Measurements from ENCODE around the gene GEN1.

GEN1 gene

GRCh38 chr2:17791121-17791816 lies 37.3 kb downstream of the GEN1 start:
- DNase-seq (ENCODE audit: low spot score in 2 of 2) (no peak), ATAC-seq (replicated peaks; ENCODE audit: extremely low read depth, poor library complexity, severe bottlenecking) (no peak)
- H3K36me3 Mint-ChIP-seq (ENCODE audit: insufficient read depth), result no peaks in the 10 kb centered on the region

GRCh38 chr2:17791817-17792130 lies 37.8 kb downstream of the GEN1 start:
- ATAC-seq (replicated peaks; ENCODE audit: extremely low read depth, poor library complexity, severe bottlenecking) (no peak), DNase-seq (ENCODE audit: low spot score in 2 of 2) (no peak)
- no peaks in the 10 kb centered on the region for H3K4me1 Mint-ChIP-seq
- peaks cover 58% of the 10 kb centered on the region for H3K27me3 Mint-ChIP-seq
- no peak overlapping the region for H3K4me3 Mint-ChIP-seq
- no peak overlapping the region for H3K27ac Mint-ChIP-seq (ENCODE audit: low read depth)
- no peaks in the 10 kb centered on the region for H3K9me3 Mint-ChIP-seq
- no peaks in the 10 kb centered on the region for H3K36me3 Mint-ChIP-seq (ENCODE audit: insufficient read depth)

More at GRCh38 chr2:17791121-17791816, 37.3 kb downstream of the GEN1 start:
- H3K27me3 Mint-ChIP-seq, result peaks cover 53% of the 10 kb centered on the region
- H3K27ac Mint-ChIP-seq (ENCODE audit: low read depth), result no peak overlapping the region
- no peaks in the 10 kb centered on the region for H3K4me1 Mint-ChIP-seq
- no peaks in the 10 kb centered on the region for H3K9me3 Mint-ChIP-seq
- no peak overlapping the region for H3K4me3 Mint-ChIP-seq

- H3K4me1 Mint-ChIP-seq, result no peaks in the 10 kb centered on the region
- no peak for ATAC-seq (replicated peaks; ENCODE audit: extremely low read depth, poor library complexity, severe bottlenecking)
- H3K27ac Mint-ChIP-seq (ENCODE audit: low read depth), result no peak overlapping the region
- no peaks in the 10 kb centered on the region for H3K36me3 Mint-ChIP-seq (ENCODE audit: insufficient read depth)
- DNase-seq (ENCODE audit: low spot score in 2 of 2), result no peak
- H3K9me3 Mint-ChIP-seq, result no peaks in the 10 kb centered on the region
- peaks cover 64% of the 10 kb centered on the region for H3K27me3 Mint-ChIP-seq
- no peak overlapping the region for H3K4me3 Mint-ChIP-seq
Observed at GRCh38 chr2:17792515-17792914, 38.6 kb downstream of the GEN1 start.

GRCh38 chr2:17793296-17793695 lies 39.4 kb downstream of the GEN1 start:
- no peak overlapping the region for H3K4me3 Mint-ChIP-seq
- peaks cover 70% of the 10 kb centered on the region for H3K27me3 Mint-ChIP-seq
- no peak overlapping the region for H3K27ac Mint-ChIP-seq (ENCODE audit: low read depth)
- no peaks in the 10 kb centered on the region for H3K4me1 Mint-ChIP-seq
- peaks cover 1% of the 10 kb centered on the region for H3K36me3 Mint-ChIP-seq (ENCODE audit: insufficient read depth)
- ATAC-seq (replicated peaks; ENCODE audit: extremely low read depth, poor library complexity, severe bottlenecking) (no peak), DNase-seq (ENCODE audit: low spot score in 2 of 2) (no peak)
- H3K9me3 Mint-ChIP-seq, result no peaks in the 10 kb centered on the region

- DNase-seq (ENCODE audit: low spot score in 2 of 2) (no peak), ATAC-seq (replicated peaks; ENCODE audit: extremely low read depth, poor library complexity, severe bottlenecking) (no peak)
- no peaks in the 10 kb centered on the region for H3K4me1 Mint-ChIP-seq
- no peaks in the 10 kb centered on the region for H3K9me3 Mint-ChIP-seq
- H3K36me3 Mint-ChIP-seq (ENCODE audit: insufficient read depth), result peaks cover 1% of the 10 kb centered on the region
- H3K27ac Mint-ChIP-seq (ENCODE audit: low read depth), result no peak overlapping the region
- no peak overlapping the region for H3K4me3 Mint-ChIP-seq
- H3K27me3 Mint-ChIP-seq, result peaks cover 70% of the 10 kb centered on the region
Observed at GRCh38 chr2:17793803-17794354, 39.9 kb downstream of the GEN1 start.

- ATAC-seq (replicated peaks; ENCODE audit: extremely low read depth, poor library complexity, severe bottlenecking), result no peak
- Mint-ChIP-seq H3K36me3 (ENCODE audit: insufficient read depth) (peaks cover 1% of the 10 kb centered on the region), H3K27me3 (peaks cover 84% of the 10 kb centered on the region), H3K9me3 (no peaks in the 10 kb centered on the region), H3K4me3 (no peak overlapping the region), H3K27ac (ENCODE audit: low read depth) (no peak overlapping the region), H3K4me1 (no peaks in the 10 kb centered on the region)
- DNase-seq (ENCODE audit: low spot score in 2 of 2), result no peak
Observed at GRCh38 chr2:17795309-17795708, 41.4 kb downstream of the GEN1 start.

GRCh38 chr2:17798338-17798737 lies 44.4 kb downstream of the GEN1 start:
- Mint-ChIP-seq H3K4me3 (no peak overlapping the region), H3K27me3 (peaks cover 74% of the 10 kb centered on the region), H3K27ac (ENCODE audit: low read depth) (no peak overlapping the region), H3K9me3 (no peaks in the 10 kb centered on the region), H3K36me3 (ENCODE audit: insufficient read depth) (peaks cover 1% of the 10 kb centered on the region), H3K4me1 (no peaks in the 10 kb centered on the region)
- no peak for DNase-seq (ENCODE audit: low spot score in 2 of 2)
- ATAC-seq (replicated peaks; ENCODE audit: extremely low read depth, poor library complexity, severe bottlenecking), result no peak

GRCh38 chr2:17799301-17800120 lies 45.6 kb downstream of the GEN1 start:
- no peak for ATAC-seq (replicated peaks; ENCODE audit: extremely low read depth, poor library complexity, severe bottlenecking)
- peaks cover 78% of the 10 kb centered on the region for H3K27me3 Mint-ChIP-seq
- no peak overlapping the region for H3K27ac Mint-ChIP-seq (ENCODE audit: low read depth)

GRCh38 chr2:17800219-17800618 lies 46.3 kb downstream of the GEN1 start:
- Mint-ChIP-seq H3K4me3 (no peak overlapping the region), H3K27me3 (peaks cover 78% of the 10 kb centered on the region), H3K4me1 (no peaks in the 10 kb centered on the region), H3K9me3 (no peaks in the 10 kb centered on the region), H3K27ac (ENCODE audit: low read depth) (no peak overlapping the region), H3K36me3 (ENCODE audit: insufficient read depth) (peaks cover 1% of the 10 kb centered on the region)
- ATAC-seq (replicated peaks; ENCODE audit: extremely low read depth, poor library complexity, severe bottlenecking) (no peak), DNase-seq (ENCODE audit: low spot score in 2 of 2) (no peak)

More at GRCh38 chr2:17799301-17800120, 45.6 kb downstream of the GEN1 start:
- no peaks in the 10 kb centered on the region for H3K9me3 Mint-ChIP-seq
- H3K4me1 Mint-ChIP-seq, result no peaks in the 10 kb centered on the region
- no peak for DNase-seq (ENCODE audit: low spot score in 2 of 2)
- peaks cover 1% of the 10 kb centered on the region for H3K36me3 Mint-ChIP-seq (ENCODE audit: insufficient read depth)
- H3K4me3 Mint-ChIP-seq, result no peak overlapping the region

GRCh38 chr2:17800693-17801458 lies 46.9 kb downstream of the GEN1 start:
- ATAC-seq (replicated peaks; ENCODE audit: extremely low read depth, poor library complexity, severe bottlenecking), result no peak
- H3K27ac Mint-ChIP-seq (ENCODE audit: low read depth), result no peak overlapping the region

GRCh38 chr2:17803497-17803896 lies 49.6 kb downstream of the GEN1 start:
- no peak for ATAC-seq (replicated peaks; ENCODE audit: extremely low read depth, poor library complexity, severe bottlenecking)
- no peak overlapping the region for H3K27ac Mint-ChIP-seq (ENCODE audit: low read depth)

More at GRCh38 chr2:17800693-17801458, 46.9 kb downstream of the GEN1 start:
- peaks cover 77% of the 10 kb centered on the region for H3K27me3 Mint-ChIP-seq
- H3K9me3 Mint-ChIP-seq, result no peaks in the 10 kb centered on the region
- no peaks in the 10 kb centered on the region for H3K4me1 Mint-ChIP-seq
- peaks cover 1% of the 10 kb centered on the region for H3K36me3 Mint-ChIP-seq (ENCODE audit: insufficient read depth)
- DNase-seq (ENCODE audit: low spot score in 2 of 2), result no peak
- no peak overlapping the region for H3K4me3 Mint-ChIP-seq

GRCh38 chr2:17804358-17804757 lies 50.4 kb downstream of the GEN1 start:
- H3K4me3 Mint-ChIP-seq, result no peak overlapping the region
- H3K36me3 Mint-ChIP-seq (ENCODE audit: insufficient read depth), result no peaks in the 10 kb centered on the region
- no peak overlapping the region for H3K27ac Mint-ChIP-seq (ENCODE audit: low read depth)
- H3K4me1 Mint-ChIP-seq, result no peaks in the 10 kb centered on the region
- no peaks in the 10 kb centered on the region for H3K9me3 Mint-ChIP-seq
- no peak for ATAC-seq (replicated peaks; ENCODE audit: extremely low read depth, poor library complexity, severe bottlenecking)
- peaks cover 55% of the 10 kb centered on the region for H3K27me3 Mint-ChIP-seq
- no peak for DNase-seq (ENCODE audit: low spot score in 2 of 2)

More at GRCh38 chr2:17803497-17803896, 49.6 kb downstream of the GEN1 start:
- H3K4me3 Mint-ChIP-seq, result no peak overlapping the region
- no peaks in the 10 kb centered on the region for H3K4me1 Mint-ChIP-seq
- no peaks in the 10 kb centered on the region for H3K36me3 Mint-ChIP-seq (ENCODE audit: insufficient read depth)
- peaks cover 58% of the 10 kb centered on the region for H3K27me3 Mint-ChIP-seq
- no peaks in the 10 kb centered on the region for H3K9me3 Mint-ChIP-seq
- no peak for DNase-seq (ENCODE audit: low spot score in 2 of 2)

Measured in central memory CD8-positive, alpha-beta T cell (primary cell).